NCI-H1694 (cell line): ENCODE results near the gene SETD3.
"Not testable (repeated sequence)": the region's sequence is repeated elsewhere in the genome, so short reads cannot be mapped to it uniquely, and the experiment has no call there.

Experiments
- DNase-seq: peaks from one replicate; lab custom pipeline; 2025; lab: John Stamatoyannopoulos, UW

Gene SETD3

DNA sequence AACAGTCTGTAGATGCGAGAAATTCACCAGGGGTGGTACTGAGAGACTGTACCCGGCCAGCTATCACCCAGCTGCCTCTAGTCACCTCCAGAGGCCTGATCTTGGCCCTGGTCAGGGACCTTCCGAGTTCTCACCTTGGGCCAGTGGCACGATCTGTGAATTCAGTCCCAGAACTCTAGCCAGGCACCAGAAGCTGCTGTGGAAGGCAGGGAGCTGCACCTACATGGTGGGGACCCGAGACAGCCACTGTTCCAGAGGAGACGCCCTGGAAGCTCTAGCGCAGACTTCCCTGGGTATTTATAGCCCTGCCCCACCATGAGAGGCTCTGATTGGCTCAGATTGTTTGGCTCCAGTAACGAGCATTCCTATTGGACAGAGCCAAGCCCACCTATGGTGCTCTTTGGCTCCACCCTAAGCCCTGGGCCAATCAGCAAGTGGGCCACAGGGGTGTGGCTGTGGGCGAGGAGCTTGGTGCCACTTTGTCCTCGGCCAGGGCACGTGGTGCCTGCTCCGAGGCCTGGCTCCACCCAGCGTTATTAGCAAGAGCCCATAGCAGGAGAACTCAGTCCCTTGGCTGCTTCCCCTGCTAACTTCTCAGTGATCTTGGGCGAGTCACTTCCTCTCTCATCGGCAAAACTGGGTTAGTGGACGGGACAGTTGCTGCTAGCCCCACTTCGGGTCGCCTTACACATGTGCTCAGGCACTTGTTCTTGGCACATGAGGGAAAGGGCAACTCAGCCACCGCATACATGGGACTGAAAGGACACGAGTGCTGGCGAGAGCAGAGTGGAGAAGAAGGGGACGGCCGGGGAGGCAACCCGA, 119.7 kb downstream of the SETD3 start:
- no peak for DNase-seq

DNA sequence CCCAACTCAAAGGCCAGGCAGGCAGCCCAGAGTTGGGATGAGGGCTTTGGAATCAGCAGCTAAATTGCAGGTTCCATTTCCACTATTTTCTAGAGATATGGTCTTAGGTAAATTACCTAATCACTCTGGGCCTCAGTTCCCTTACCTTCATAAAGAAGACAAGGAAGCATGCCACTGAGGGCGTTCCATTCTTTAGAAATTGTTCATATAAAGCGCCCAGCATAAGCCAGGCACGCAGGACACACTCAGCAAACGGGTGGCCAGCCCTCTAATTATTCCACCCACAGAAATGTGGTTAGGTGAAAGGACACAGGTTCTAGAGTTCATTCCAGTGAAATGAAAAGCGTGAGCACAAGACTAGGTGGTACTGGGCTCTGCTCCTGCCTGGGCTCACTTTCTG, 120.8 kb downstream of the SETD3 start:
- DNase-seq = no peak

DNA sequence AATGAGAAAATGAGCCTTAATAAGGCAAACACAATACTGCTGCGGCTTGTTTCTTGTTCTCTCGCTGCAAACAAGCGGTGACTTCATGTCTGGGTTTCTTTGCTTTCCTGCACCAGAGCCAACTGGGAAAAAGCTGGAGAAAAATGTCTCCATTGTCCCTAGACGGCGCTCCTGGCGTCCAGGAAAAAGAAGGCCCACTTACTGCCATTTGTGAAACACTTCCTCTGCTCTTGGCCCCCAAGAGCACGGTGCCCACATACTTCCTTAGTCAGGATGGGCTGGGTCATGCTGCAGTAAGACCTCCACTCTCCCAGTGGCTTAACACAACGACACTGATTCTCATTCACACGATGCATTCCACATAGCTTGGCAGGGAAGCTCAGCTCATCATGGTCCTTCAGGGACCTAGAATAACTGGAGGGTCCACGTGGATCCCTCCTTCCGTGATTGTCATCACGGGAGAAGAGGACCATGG, 122.7 kb downstream of the SETD3 start:
- no peak for DNase-seq

DNA sequence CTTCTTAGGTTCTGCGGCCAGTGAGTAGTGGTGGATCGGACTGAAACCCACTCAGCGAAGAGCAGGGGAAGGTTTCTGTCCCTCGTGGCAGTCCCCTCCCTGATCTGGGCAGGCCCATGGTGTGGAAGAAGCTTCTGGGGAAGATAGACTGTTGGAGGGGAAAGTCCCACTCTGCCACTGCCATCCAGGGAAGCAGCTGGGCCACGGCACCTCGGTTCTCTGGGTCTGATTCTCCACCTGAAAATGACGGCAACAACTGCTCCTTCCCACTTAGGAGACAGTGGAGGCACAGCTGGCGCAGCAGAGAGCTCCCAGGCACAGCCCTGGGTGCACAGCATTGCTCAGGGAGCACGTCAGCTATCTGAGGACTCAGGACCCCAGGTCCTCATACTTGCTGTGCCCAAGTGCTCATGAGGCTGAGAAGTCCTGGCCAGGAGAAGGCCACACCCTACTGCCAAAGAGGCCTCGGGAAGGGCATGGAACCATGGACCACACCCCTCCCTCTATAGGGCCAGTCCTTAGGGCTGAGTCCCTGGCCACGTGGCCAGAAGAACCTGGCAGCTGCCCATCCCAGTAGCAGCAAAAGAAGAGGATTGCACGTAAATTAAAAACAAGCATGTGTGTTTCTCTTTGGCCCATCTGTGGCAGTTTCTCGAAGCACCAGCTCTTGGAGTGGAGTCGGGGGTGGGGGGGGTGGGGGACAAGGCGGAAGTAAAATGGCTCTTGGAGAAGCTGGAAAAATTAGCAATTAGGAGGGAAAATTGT, 123.3 kb downstream of the SETD3 start:
- no peak for DNase-seq

DNA sequence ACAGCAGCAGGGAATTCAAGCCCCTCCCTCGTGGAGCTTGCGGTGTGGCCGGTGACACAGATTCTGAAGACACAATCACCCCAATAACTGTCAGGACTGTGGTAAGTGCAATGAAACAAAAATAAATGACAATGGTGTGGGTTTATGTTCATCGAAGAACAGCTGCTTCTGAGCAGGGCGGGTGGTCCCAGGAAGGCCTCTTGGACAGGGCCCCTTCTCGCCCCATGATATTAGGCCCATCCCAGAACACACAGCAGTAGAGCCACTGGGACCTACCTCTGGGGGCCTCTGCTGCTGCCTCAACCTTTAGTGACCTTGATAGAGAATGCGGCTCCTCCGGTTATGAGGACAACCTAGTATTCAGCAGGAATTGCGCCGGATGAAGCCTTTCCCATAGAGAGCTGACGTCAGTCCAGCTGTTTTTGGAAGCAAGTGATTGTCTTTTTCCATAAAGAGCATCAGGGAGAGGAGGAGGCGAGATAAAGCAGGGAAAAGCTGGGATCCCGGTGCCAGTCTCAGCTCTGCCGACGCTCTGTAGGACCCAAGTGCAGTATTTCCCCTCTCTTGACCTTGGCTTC, 124.5 kb downstream of the SETD3 start:
- no peak for DNase-seq

DNA sequence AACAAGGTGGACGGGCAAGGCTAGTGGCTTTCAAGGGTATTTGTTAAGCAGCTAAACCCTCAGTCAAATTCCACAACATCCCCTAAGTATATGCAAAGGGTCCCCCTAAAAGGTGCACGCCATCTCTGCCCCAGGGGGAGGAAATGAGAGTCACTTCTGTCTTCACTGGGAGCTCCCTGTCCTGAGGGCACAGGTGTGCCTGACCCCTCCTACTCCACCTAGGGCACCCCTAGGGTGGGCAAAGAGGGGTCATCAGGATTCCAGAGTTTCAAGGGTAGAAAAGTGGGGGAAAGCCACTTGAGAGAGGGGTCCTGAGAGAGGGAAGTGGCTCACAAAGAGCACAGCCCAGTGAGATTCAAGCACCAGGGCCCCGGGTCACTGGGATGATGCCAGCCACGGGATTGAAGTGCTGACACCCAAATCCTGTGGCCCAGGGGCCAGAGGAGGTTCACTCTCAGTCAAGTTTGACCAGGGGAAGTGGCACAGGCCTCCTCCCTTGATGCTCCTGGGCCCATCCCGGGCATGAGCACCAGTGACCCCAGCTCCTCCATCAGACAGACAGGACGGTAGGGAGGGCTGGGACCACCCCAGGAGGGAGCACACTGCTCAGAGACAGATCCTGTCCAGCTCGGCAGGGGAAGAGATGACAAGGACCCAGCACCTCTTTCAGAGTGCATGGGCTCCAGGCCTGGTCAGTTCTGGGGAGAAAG, 126.3 kb downstream of the SETD3 start:
- DNase-seq = no peak

DNA sequence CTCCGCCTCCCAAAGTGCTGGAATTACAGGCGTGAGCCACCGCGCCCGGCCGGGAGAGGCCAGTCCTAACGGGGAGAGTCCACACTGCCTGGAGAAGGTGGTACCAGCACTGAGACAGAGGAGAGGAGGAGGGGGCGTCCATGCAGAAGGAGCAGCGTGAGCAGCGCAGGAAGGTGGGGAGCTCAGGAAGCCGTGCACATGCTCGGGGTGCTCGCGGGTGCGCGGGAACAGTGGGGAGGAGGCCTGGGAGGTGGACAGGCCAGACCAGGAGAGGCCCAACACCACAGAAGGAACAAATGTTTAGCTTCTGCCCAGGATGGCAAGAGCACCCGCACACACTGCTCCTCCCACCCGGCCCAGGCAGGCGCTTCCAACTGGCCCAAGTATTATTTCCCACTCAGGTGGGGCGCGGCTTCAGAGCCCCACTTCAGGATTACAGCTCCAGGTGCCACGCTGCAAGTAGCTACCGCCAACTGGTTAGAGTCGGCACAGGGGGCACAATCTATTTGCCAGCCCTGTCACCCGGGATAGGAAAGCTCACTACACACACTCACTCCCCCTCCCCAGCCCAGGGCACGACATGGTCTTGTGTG, 127.9 kb downstream of the SETD3 start:
- no peak for DNase-seq

DNA sequence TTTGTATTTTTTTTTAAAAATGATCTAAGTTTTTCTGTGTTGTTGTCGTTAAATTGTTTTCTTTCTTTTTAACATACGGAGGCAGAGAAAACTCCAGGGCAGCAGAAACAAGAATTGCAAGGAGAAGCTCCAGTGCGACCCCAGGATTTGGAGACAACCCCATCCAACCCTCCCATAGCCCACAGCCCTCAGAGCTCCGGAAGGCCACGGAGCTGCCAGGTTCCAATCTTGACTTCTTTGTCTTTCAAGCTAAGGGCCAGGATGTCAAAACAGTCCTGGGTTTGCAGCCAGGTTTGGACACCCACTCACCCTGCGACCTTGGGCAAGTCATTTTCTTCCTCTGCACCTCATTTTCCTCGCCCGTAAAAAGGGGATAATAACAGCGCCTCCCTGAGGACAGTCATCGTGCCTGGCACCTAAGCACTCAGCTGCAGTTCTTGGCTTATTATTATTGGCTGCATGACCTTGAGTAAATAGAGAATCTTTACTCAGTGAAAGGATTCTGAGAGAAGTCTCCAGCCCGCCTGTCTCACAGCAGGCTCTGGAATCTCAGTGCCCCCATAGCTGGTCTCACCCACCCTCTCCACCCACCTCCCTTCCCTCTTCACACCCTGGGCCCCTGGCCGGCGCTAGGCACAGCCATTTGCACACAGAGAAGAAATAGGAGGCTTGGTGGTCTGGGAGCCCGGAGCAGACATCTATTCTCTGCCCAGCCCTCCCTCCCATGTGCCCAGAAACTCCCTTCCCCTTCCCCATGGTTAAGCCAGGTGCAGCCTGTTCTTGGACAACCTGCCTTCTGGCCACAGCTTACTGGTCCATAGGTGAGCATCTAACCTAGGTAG, 129.3 kb downstream of the SETD3 start:
- DNase-seq = peak; percentile 60

DNA sequence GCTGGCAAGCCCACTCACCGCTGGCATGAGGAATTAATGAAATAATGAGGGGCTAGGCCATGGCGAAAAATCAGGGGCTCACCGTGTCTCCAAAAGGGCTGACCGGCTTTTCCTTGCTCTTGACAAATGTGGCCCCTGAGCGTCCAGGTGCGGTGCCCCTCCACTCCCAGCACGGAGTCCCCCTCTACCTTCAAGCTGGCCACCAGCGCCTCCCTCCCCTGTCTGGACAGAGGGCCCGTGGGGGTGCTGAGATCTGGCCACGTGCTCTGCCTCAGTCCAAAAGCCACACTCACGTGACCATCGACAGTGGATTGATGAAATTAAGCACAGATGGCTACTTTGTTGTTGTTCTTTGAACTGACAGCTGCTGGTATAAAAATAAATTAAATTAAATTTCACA, 129.9 kb downstream of the SETD3 start:
- DNase-seq = peak; percentile 60

DNA sequence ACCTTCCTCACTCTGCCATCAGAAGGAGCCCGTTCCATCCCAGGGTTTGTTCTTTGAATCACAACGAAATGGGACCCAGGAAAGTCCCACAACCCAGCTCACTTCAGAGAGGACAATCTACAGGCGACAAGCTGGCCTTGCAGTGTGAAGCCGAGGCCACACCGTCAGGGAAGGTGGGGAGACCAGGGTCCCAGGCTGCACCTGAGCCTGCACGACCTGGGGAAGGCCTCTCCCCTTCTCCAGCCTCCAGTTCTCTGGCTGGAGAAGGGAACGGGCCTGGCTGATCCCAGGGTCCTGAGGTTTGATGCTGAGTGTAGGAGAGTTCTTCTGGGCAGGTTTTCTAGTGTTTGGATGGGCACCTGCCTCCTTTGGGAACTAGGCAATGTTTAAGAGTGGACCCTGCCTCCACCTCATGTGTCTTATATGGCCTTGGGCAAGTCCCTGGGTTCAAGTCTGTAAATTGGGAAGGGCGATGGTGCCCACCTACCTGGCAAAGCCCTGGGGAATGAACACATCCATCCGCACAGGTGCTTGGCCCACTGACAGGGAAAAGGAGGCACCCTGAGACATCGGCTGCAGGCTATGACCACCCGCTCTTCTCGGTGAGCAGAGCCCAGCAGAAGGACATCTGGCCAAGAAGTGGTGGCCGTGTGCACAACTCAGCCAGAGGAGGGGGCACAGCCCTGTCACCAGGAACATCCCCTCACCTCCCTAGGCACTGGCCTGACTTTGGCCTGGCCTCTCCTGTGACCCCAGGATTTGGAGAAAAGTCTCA, 130.8 kb downstream of the SETD3 start:
- DNase-seq = no peak

DNA sequence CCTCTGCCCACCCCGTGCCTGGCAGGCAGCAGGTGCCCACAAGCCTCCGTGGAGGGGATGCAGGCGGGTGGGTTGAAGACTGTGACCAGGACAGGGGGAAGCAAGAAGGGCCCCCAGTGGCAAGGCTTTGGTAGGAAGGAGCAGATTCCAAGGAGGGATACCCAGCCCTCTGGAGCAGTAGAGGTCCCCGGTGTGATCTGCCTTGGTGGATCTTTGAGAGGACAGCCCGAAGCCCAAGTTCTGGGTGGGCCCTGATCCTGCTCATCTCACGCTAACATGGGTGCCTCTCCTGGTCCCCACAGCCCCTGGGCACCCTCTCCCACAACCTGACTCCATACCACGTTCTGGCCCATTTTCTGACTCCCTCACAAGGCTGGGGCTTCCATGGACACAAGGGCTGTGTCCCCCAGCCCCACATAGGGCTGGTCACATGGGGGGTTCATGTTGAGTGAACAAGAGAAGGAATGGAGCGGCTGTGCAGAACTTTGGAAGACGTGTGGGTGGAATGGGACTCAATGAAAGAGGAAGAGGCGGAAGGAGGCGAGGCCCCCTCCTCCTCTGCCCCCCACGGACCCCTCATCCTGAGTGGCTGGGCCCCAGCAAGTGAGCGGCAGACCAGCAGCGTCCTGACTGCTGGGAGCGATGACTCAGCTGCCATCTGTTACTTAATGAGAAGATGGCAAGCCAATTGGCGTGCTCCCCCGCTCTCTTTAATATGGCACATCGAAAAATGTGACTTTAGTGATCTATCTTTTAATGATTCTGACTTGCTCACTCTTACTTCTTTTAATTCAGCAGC, 131.6 kb downstream of the SETD3 start:
- peak; percentile 97 for DNase-seq

DNA sequence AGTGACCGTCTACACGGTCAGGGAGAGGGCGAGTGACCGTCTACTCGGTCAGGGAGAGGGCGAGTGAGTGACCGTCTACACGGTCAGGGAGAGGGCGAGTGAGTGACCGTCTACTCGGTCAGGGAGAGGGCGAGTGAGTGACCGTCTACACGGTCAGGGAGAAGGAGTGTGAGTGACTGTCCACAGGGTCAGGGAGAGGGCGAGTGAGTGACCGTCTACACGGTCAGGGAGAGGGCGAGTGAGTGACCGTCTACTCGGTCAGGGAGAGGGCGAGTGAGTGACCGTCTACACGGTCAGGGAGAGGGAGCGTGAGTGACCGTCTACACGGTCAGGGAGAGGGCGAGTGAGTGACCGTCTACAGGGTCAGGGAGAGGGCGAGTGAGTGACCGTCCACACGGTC, 132.4 kb downstream of the SETD3 start:
- DNase-seq = not testable (repeated sequence)
